ENCODE results near the gene SMCO2. TPM values are rescaled to one million over a fixed set of nuclear protein-coding genes. Genes with fewer than 3 reads are reported as not detected.

SMCO2 gene
- total and polyA plus RNA-seq, 2 of the 13 experiments (the other 11 are each of a cell fraction or from before 2014, with no cell fraction given): 0.15 TPM; not detected in 1

GRCh38 chr12:27497446-27497845 is 50.9 kb downstream of the SMCO2 start:
- Histone ChIP-seq H2AFZ (ENCODE audit: low read length) (no peak overlapping the region), H3K9me3 (ENCODE audit: low read length) (no peaks in the 10 kb centered on the region), H3K4me3 (replicated peaks in 1 of 3; ENCODE audit: insufficient read depth in 1 of 3, low read depth in 2 of 3, low read length in 3 of 3) (no peak overlapping the region), H3K4me2 (ENCODE audit: low read depth, low read length) (no peak overlapping the region), H3K36me3 (replicated peaks in 1 of 2; ENCODE audit: control insufficient read depth in 1 of 2, insufficient read depth in 2 of 2, low read length in 2 of 2) (no peaks in the 10 kb centered on the region), H3K27me3 (ENCODE audit: control insufficient read depth in 1 of 2, insufficient read depth in 2 of 2, low read length in 2 of 2) (no peaks in the 10 kb centered on the region), H3K79me2 (ENCODE audit: insufficient read depth, low read length) (no peaks in the 10 kb centered on the region), H3K9ac (ENCODE audit: insufficient read depth, low read depth, low read length) (no peak overlapping the region), H3K4me1 (ENCODE audit: insufficient read depth, low read length) (no peaks in the 10 kb centered on the region), H3K27ac (ENCODE audit: extremely low read length, insufficient read depth, low read length) (no peak overlapping the region), H4K20me1 (ENCODE audit: insufficient read depth, low read length) (no peaks in the 10 kb centered on the region)
- ChIA-PET POLR2A (no interaction called here), CTCF (ENCODE audit: low intra/inter-chr PET ratio, low total read pairs) (no interaction called here)
- BruUV-seq (replicated peaks): no TSS peak
- FAIRE-seq (no peak), DNase-seq (ENCODE audit: low spot score) (no peak), ATAC-seq (no peak)
- intact Hi-C loops (cut with micrococcal nuclease; ENCODE audit: unreplicated experiment) (no loop called here), in situ Hi-C loops (cut with HindIII; ENCODE audit: extremely low pct_ligation_motif_present, low pct_unique_long_range_greater_than_20kb) (no loop called here)
- WGBS (ENCODE audit: low lambda C conversion rate): 0% methylated on average over 3 of the region's 3 CpGs
- no peak for TF ChIP-seq DBP (CRISPR knock-in tag; IDR thresholded peaks at IDR 0.05; ENCODE audit: not compliant biosample characterization)
- TF ChIP-seq, protein P1, sequence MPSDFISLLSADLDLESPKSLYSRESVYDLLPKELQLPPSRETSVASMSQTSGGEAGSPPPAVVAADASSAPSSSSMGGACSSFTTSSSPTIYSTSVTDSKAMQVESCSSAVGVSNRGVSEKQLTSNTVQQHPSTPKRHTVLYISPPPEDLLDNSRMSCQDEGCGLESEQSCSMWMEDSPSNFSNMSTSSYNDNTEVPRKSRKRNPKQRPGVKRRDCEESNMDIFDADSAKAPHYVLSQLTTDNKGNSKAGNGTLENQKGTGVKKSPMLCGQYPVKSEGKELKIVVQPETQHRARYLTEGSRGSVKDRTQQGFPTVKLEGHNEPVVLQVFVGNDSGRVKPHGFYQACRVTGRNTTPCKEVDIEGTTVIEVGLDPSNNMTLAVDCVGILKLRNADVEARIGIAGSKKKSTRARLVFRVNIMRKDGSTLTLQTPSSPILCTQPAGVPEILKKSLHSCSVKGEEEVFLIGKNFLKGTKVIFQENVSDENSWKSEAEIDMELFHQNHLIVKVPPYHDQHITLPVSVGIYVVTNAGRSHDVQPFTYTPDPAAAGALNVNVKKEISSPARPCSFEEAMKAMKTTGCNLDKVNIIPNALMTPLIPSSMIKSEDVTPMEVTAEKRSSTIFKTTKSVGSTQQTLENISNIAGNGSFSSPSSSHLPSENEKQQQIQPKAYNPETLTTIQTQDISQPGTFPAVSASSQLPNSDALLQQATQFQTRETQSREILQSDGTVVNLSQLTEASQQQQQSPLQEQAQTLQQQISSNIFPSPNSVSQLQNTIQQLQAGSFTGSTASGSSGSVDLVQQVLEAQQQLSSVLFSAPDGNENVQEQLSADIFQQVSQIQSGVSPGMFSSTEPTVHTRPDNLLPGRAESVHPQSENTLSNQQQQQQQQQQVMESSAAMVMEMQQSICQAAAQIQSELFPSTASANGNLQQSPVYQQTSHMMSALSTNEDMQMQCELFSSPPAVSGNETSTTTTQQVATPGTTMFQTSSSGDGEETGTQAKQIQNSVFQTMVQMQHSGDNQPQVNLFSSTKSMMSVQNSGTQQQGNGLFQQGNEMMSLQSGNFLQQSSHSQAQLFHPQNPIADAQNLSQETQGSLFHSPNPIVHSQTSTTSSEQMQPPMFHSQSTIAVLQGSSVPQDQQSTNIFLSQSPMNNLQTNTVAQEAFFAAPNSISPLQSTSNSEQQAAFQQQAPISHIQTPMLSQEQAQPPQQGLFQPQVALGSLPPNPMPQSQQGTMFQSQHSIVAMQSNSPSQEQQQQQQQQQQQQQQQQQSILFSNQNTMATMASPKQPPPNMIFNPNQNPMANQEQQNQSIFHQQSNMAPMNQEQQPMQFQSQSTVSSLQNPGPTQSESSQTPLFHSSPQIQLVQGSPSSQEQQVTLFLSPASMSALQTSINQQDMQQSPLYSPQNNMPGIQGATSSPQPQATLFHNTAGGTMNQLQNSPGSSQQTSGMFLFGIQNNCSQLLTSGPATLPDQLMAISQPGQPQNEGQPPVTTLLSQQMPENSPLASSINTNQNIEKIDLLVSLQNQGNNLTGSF (CRISPR knock-in tag; IDR thresholded peaks at IDR 0.05): no peak
- TF ChIP-seq ATAD3A (CRISPR knock-in tag; IDR thresholded peaks at IDR 0.05): no peak
- TF ChIP-seq MED1 (CRISPR knock-in tag; IDR thresholded peaks at IDR 0.05): no peak
- TF ChIP-seq THAP9 (CRISPR knock-in tag; IDR thresholded peaks at IDR 0.05; ENCODE audit: borderline replicate concordance): no peak
- no peak for TF ChIP-seq NFYB (CRISPR knock-in tag; IDR thresholded peaks at IDR 0.05)
- TF ChIP-seq ZMAT3 (CRISPR knock-in tag; conservative IDR thresholded peaks at IDR 0.05): no peak
- no peak for TF ChIP-seq GRHL1 (CRISPR knock-in tag; conservative IDR thresholded peaks at IDR 0.05)
- TF ChIP-seq ZNF33A (CRISPR knock-in tag; IDR thresholded peaks at IDR 0.05; ENCODE audit: borderline replicate concordance): no peak
- no peak for TF ChIP-seq HOXA5 (CRISPR knock-in tag; IDR thresholded peaks at IDR 0.05)
- TF ChIP-seq TAF1 (CRISPR knock-in tag; IDR thresholded peaks at IDR 0.05): no peak
- TF ChIP-seq ZBTB7B (CRISPR knock-in tag; IDR thresholded peaks at IDR 0.05): no peak
- TF ChIP-seq, protein P2, sequence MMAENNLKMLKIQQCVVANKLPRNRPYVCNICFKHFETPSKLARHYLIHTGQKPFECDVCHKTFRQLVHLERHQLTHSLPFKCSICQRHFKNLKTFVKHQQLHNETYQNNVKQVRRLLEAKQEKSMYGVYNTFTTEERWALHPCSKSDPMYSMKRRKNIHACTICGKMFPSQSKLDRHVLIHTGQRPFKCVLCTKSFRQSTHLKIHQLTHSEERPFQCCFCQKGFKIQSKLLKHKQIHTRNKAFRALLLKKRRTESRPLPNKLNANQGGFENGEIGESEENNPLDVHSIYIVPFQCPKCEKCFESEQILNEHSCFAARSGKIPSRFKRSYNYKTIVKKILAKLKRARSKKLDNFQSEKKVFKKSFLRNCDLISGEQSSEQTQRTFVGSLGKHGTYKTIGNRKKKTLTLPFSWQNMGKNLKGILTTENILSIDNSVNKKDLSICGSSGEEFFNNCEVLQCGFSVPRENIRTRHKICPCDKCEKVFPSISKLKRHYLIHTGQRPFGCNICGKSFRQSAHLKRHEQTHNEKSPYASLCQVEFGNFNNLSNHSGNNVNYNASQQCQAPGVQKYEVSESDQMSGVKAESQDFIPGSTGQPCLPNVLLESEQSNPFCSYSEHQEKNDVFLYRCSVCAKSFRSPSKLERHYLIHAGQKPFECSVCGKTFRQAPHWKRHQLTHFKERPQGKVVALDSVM (CRISPR knock-in tag; IDR thresholded peaks at IDR 0.05): no peak

Data from HepG2 (cell line).